GM21367 (cell line): ENCODE results near the gene ITIH3.

ENCODE experiments used
- ATAC-seq: cut with Tn5 transposase; IDR thresholded peaks from one replicate; pipeline ENCODE4 v1.9.1; 2021; ENCODE audit not compliant: unreplicated experiment

Gene ITIH3

DNA sequence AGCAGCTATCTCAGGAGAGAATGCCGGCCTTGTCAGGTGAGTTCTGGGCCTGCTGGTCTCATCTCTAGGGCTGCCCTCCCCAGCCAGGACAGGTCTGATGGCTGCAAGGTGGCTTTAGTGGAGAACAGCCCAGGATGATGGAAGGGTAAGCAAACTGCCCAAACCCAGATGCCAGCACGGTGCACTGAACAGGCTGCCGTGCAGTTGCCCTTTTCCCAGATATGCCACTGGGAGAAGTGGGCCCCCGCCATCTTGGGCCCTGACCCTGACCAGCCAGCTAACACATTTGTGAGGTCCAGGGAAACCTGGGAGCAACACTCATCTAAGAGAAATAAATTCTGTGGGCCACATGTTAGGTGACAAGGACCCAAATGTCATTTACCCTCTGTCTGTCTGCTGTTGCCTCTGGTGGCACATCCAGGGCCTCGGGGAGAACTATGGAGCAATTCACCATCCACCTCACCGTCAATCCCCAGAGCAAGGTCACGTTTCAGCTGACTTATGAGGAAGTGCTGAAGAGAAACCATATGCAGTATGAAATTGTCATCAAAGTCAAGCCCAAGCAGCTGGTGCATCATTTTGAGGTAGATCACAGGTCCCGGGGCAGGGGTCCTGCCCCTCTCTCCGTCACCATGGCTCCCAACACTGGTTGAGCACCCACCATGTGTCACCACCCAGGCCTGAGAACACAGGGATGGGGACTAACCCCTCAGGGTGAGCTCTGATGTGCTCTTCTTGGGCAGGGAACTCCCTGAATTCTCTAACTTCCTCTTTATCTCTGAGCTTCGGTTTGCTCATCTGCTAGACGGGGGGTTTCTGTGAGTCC lies 15.4 kb upstream of the ITIH3 start:
- ATAC-seq = no peak

- ATAC-seq = no peak
These were observed 14.6 kb upstream of the ITIH3 start for GRCh38 chr3:52779837-52780585.

- no peak for ATAC-seq
These were observed 12.9 kb upstream of the ITIH3 start for GRCh38 chr3:52781741-52782140.

DNA sequence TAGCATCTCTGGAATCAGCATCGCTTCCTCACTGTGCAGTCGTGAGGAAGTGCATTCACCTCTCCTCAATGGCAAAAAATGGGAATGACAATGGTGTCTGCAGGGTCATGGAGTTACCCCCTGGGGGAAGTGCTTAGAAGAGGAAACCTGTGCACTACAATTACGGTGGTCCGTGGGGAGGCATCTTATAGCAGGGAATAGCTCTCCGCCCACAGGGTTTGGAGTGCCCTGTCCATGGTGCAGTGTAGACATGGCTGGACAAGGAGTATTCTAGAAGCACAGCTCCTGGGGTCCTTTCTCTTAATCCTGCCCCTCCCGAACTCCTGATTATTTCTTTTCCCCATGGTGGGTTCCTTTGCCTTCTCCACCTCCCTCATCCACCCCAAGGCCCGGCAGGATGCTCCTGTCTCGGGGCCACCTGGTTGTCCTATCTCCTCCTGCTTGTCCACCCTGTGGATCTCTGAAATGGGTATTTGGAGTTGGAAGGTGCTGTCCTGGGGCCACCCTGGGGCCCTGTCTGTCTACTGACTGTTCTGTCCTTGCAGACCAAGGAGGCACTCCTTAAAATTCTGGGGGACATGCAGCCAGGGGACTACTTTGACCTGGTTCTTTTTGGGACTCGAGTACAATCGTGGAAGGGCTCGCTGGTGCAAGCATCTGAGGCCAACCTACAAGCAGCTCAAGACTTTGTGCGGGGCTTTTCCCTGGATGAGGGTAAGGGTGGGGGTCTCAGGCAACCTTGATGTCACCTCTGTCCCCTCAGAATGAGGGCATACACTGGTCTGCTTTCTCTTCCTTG lies 12.0 kb upstream of the ITIH3 start:
- no peak for ATAC-seq

GRCh38 chr3:52783211-52783555 lies 11.4 kb upstream of the ITIH3 start:
- ATAC-seq = no peak

- no peak for ATAC-seq
These were observed 10.5 kb upstream of the ITIH3 start for GRCh38 chr3:52784021-52784621.

DNA sequence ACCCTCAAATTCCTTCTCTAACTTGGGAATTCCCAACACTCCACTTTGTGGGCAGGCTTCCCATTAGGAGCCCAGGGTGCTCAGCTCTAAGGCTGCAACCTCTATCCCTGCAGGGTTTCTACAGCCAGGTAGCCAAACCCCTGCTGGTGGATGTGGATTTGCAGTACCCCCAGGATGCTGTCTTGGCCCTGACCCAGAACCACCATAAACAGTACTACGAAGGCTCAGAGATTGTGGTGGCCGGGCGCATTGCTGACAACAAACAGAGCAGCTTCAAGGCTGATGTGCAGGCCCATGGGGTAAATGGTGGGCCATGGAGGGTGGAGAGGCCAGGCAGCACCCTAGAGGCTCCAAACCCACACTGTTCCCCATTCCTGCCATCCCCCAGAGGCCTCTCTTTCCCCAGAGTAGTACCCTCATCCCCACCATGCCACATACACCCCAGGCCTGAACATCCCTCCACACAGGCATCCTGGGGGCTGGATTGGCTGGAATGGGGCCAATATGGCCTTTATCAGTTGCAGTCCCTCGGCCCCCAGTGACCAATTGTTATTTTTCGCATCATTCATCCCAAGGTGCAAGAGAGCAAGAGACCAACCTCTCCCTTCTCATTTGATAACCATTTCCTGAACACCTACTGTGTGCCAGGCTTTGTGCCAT lies 9.5 kb upstream of the ITIH3 start:
- no peak for ATAC-seq

GRCh38 chr3:52786330-52787215 lies 8.0 kb upstream of the ITIH3 start:
- ATAC-seq = no peak

GRCh38 chr3:52787246-52787645 lies 7.3 kb upstream of the ITIH3 start:
- no peak for ATAC-seq

DNA sequence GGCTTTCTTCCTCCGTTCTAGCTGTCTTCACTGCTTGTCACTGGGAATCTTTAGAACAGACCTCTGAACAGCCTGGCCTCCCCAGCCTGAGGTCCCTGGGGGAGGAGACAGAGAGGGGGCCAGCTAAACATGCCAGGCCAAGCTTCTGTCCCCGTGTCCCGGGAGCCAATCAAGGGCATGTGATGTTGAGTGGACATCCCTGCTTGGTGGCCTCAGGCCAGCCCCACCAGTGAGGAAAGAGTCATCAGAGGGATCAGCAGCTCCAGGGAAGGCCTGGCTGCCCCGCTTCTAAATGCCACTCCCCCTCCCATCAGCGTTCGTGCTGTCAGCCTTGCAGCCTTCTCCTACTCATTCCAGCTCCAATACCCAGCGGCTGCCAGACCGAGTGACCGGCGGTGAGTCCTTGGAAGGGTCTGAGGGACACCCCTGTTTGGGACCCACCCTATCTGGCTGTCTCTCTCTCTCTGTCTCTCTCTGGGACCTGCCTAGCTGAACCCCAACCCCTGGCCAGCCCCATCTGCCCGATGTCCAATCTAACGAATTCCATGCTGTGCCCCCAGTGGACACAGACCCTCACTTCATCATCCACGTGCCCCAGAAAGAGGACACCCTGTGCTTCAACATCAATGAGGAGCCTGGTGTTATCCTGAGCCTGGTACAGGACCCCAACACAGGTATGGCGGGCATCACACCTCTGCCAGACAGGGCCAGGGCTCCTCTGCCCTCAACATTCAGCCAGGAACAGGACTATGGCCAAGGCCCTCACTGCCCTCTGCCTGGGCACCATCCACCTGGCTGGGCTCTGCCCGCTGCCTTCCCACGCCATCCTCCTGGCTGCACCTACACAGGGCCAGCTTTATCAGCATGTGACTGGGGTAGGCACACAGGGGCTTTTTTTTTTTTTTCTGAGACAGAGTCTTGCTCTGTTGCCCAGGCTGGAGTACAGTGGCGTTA lies 6.6 kb upstream of the ITIH3 start:
- no peak for ATAC-seq

DNA sequence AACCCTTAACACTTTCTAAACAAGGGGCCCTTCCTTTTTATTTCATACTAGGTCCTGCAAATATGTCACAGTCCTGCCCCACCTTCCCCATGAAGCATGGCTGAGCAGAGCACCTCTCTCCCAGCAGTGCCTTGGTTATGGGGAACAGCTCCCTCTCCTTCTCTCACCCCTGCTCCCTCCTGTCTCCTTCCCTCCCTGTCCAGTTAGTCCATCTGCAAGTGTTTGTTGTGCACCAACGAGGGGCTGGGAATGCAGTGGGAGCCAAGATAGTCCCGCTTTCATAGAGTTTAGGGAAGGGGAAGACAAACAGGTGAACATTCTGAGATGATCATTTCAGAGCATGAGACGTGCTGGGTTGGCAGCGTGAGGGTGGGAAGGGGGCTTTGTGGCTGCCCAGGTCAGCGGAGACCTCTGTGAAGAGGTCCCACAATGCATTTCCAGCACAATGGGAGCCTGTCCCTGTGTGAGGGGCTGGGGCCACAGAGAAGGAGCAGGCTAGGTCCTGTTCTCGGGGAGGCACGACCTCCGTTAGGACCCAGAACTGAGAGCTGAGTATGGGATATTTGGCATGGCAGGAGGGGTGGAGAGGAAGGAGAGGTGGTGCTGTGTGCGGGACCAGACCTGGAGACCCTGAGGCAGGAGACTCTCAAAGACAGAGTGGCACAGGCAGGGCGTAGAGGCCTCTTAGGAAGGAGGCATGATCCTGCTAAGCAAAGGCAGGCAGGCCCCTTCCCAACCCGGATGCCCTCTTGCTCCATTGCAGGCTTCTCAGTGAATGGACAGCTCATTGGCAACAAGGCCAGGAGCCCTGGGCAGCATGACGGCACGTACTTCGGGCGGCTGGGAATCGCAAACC lies 5.5 kb upstream of the ITIH3 start:
- ATAC-seq = no peak

GRCh38 chr3:52789746-52790040 lies 4.9 kb upstream of the ITIH3 start:
- ATAC-seq = no peak

GRCh38 chr3:52790337-52790736 lies 4.3 kb upstream of the ITIH3 start:
- no peak for ATAC-seq

DNA sequence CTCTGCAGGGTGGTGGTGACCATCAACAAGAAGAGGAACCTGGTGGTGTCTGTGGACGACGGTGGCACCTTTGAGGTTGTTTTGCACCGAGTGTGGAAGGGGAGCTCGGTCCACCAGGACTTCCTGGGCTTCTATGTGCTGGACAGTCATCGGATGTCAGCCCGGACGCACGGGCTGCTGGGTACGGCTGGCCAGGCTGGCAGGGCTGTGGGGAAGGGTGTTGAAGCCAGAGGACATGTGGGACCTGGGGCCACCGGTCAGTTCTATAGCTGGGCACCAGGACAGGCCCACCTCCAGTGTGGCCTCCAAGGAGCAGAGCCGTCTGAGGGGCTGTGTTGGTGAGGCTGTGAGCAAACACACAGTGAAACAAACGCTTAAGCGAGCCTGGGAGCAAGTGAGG lies 3.9 kb upstream of the ITIH3 start:
- no peak for ATAC-seq

GRCh38 chr3:52791366-52791765 lies 3.2 kb upstream of the ITIH3 start:
- ATAC-seq = no peak

GRCh38 chr3:52791928-52792327 lies 2.7 kb upstream of the ITIH3 start:
- no peak for ATAC-seq

- no peak for ATAC-seq
These were observed 2.2 kb upstream of the ITIH3 start for GRCh38 chr3:52792413-52792812.
